ENCODE measurements around the gene CREBRF.
"Not testable (repeated sequence)": the region's sequence is repeated elsewhere in the genome, so short reads cannot be mapped to it uniquely, and the experiment has no call there.

CREBRF gene

DNA sequence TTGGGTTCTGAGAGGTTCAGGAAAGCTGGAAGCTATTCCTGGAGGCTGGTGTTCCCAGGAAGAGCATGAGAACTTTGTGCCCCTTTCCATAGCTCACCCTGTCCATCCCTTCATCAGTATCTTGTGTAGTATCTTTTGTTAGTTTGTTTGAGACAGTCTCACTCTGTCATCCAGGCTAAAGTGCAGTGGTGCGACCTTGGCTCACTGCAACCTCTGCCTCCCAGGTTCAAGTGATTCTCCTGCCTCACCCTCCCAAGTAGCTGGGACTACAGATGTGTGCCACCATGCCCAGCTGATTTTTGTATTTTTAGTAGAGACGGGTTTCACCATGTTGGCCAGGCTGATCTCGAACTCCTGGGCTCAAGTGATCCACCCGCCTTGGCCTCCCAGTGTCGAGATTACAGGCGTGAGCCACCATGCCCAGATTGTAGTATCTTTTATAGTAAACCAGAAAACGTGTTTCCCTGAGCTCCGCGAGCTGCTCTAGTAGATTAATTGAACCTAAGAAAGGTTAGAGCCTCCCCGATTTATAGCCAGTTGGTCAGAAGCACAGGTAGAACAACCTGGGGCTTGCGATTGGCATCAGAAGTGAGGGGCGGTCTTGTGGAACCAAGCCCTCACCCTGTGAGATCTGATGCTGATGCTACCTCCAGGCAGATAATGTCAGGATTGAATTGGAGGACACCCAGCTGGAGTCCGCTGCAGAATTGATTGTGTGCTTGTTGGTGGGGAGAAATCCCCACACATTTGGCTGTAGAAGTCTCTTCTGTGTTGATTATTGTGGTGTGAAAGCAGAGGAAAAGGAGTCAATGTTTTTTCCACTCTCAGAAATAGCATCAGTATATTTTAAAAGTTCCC, 40.3 kb upstream of the CREBRF start:
- no peak for DNase-seq (ENCODE audit: low spot score)
- Histone ChIP-seq H2BK12ac (ENCODE audit: low read length) (no peak overlapping the region), H3K18ac (ENCODE audit: low read length) (no peak overlapping the region), H3K27me3 (ENCODE audit: control insufficient read depth in 3 of 3, insufficient read depth in 3 of 3, low read depth in 1 of 3, low read length in 3 of 3) (no peaks in the 10 kb centered on the region), H2AFZ (ENCODE audit: low read length) (no peak overlapping the region), H4K8ac (ENCODE audit: low read depth, low read length) (no peak overlapping the region), H3K4me3 (ENCODE audit: low read length in 2 of 2) (no peak overlapping the region), H2AK5ac (ENCODE audit: low read depth, low read length) (no peak overlapping the region), H3K14ac (ENCODE audit: low read length) (no peak overlapping the region), H2BK5ac (ENCODE audit: low read length) (no peak overlapping the region), H3K36me3 (replicated peaks in 1 of 2; ENCODE audit: control insufficient read depth in 2 of 2, insufficient read depth in 2 of 2, low read length in 2 of 2) (peaks cover 3 to 15% of the 10 kb centered on the region in 2 donors), H3K27ac (replicated peaks; ENCODE audit: low read length) (no peak overlapping the region), H3K9ac (ENCODE audit: low read depth, low read length, poor library complexity) (no peak overlapping the region), H2BK15ac (ENCODE audit: low read length) (no peak overlapping the region), H3K4ac (ENCODE audit: low read length) (no peak overlapping the region), H3K9me3 (replicated peaks in 1 of 2; ENCODE audit: control insufficient read depth in 2 of 2, insufficient read depth in 1 of 2, low read depth in 1 of 2, low read length in 2 of 2) (no peaks in the 10 kb centered on the region), H3K79me1 (ENCODE audit: low read depth, low read length) (peaks cover 3% of the 10 kb centered on the region), H2BK120ac (ENCODE audit: low read depth, low read length) (no peak overlapping the region), H4K91ac (ENCODE audit: low read depth, low read length, poor library complexity) (no peak overlapping the region), H3K4me2 (ENCODE audit: insufficient read depth, low read length, poor library complexity, severe bottlenecking) (no peak overlapping the region), H3K23ac (ENCODE audit: low read depth, low read length, poor library complexity) (no peak overlapping the region), H3K4me1 (ENCODE audit: control insufficient read depth in 2 of 2, insufficient read depth in 1 of 2, low read depth in 1 of 2, low read length in 2 of 2) (peaks cover 0 to 3% of the 10 kb centered on the region in 2 donors)
- WGBS, 2 donors (ENCODE audit: extremely low coverage in 2 of 2, insufficient read length in 2 of 2, insufficient replicate concordance in 1 of 2): no CpG with 5 or more reads among the region's 13 CpGs

DNA sequence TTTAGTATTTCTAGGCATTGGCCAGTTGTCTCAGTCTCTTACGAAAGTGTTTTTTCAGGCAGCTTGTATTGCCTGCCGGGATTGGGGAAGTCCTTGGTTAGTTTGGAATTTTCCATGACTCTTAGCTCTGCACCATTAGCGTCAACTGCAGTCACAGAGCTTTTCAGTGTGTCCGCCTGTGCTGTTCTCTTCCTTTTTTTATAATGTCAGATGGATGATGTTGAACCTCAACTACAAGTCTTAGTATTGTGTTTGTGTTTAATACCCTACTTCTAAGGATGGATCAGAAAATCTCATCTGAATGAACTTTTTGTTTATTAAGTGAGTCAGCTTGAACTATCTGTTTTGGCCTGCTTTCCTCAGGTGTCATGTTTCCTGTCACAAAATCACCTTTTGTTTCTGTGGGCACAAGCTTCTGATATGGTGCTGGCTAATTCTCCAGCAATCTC, 39.5 kb upstream of the CREBRF start:
- Histone ChIP-seq H2AFZ (ENCODE audit: low read length) (no peak overlapping the region), H2AK5ac (ENCODE audit: low read depth, low read length) (no peak overlapping the region), H2BK12ac (ENCODE audit: low read length) (no peak overlapping the region), H3K9ac (ENCODE audit: low read depth, low read length, poor library complexity) (no peak overlapping the region), H4K8ac (ENCODE audit: low read depth, low read length) (no peak overlapping the region), H3K4me2 (ENCODE audit: insufficient read depth, low read length, poor library complexity, severe bottlenecking) (no peak overlapping the region), H3K27me3 (ENCODE audit: control insufficient read depth in 3 of 3, insufficient read depth in 3 of 3, low read depth in 1 of 3, low read length in 3 of 3) (no peaks in the 10 kb centered on the region), H2BK15ac (ENCODE audit: low read length) (no peak overlapping the region), H3K27ac (replicated peaks; ENCODE audit: low read length) (no peak overlapping the region), H2BK5ac (ENCODE audit: low read length) (no peak overlapping the region), H3K79me1 (ENCODE audit: low read depth, low read length) (peaks cover 3% of the 10 kb centered on the region), H3K14ac (ENCODE audit: low read length) (no peak overlapping the region), H4K91ac (ENCODE audit: low read depth, low read length, poor library complexity) (no peak overlapping the region), H3K18ac (ENCODE audit: low read length) (no peak overlapping the region), H3K23ac (ENCODE audit: low read depth, low read length, poor library complexity) (no peak overlapping the region), H3K4ac (ENCODE audit: low read length) (no peak overlapping the region), H3K4me3 (ENCODE audit: low read length in 2 of 2) (no peak overlapping the region), H3K4me1 (ENCODE audit: control insufficient read depth in 2 of 2, insufficient read depth in 1 of 2, low read depth in 1 of 2, low read length in 2 of 2) (peaks cover 0 to 3% of the 10 kb centered on the region in 2 donors), H3K9me3 (replicated peaks in 1 of 2; ENCODE audit: control insufficient read depth in 2 of 2, insufficient read depth in 1 of 2, low read depth in 1 of 2, low read length in 2 of 2) (no peaks in the 10 kb centered on the region), H3K36me3 (replicated peaks in 1 of 2; ENCODE audit: control insufficient read depth in 2 of 2, insufficient read depth in 2 of 2, low read length in 2 of 2) (peaks cover 3 to 23% of the 10 kb centered on the region in 2 donors), H2BK120ac (ENCODE audit: low read depth, low read length) (no peak overlapping the region)
- WGBS, 2 donors (ENCODE audit: extremely low coverage in 2 of 2, insufficient read length in 2 of 2, insufficient replicate concordance in 1 of 2): no CpG with 5 or more reads among the region's 4 CpGs
- no peak for DNase-seq (ENCODE audit: low spot score)

DNA sequence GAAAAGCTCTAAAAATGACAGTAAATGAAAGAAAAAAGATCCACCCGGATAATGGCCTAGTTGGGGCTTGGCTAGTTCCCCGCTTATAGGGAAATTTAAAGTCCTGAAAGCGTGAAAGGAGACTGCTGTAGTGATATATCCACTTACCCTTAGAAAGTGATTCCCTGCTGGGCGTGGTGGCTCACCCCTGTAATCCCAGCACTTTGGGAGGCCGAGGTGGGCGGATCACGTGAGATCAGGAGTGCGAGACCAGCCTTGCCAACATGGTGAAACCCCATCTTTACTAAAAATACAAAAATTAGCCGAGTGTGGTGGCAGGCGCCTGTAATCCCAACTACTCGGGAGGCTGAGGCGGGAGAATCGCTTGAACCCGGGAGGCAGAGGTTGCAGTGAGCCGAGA, 39.1 kb upstream of the CREBRF start:
- H3K4me3 ChIP-seq (ENCODE audit: low read length in 2 of 2); DNase-seq (ENCODE audit: low spot score); H3K14ac ChIP-seq (ENCODE audit: low read length): not testable (repeated sequence)

DNA sequence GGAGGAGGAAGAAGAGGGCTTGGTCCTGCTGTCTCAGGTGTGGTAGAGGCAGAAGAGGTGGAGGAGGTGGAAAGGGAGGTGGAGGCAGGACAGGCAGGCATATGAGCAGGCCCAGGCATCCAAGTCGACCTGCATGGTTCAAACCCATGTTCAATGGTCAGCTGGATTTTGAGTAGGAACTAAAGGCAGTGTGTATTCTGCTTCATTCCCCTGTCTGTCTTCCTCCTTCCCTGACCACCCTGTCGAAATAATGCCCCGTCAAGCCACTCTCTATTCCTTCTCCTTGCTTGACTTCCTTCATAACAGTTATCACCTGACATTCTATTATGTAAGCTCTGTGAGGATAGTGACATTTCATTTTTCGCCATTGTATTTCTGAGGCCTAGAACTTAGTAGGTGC, 37.8 kb upstream of the CREBRF start:
- Histone ChIP-seq H3K23ac (ENCODE audit: low read depth, low read length, poor library complexity) (no peak overlapping the region), H4K8ac (ENCODE audit: low read depth, low read length) (no peak overlapping the region), H3K18ac (ENCODE audit: low read length) (no peak overlapping the region), H2BK5ac (ENCODE audit: low read length) (no peak overlapping the region), H3K9ac (ENCODE audit: low read depth, low read length, poor library complexity) (no peak overlapping the region), H3K27me3 (ENCODE audit: control insufficient read depth in 3 of 3, insufficient read depth in 3 of 3, low read depth in 1 of 3, low read length in 3 of 3) (no peaks in the 10 kb centered on the region), H3K4ac (ENCODE audit: low read length) (no peak overlapping the region), H3K4me2 (ENCODE audit: insufficient read depth, low read length, poor library complexity, severe bottlenecking) (no peak overlapping the region), H3K27ac (replicated peaks; ENCODE audit: low read length) (no peak overlapping the region), H2AK5ac (ENCODE audit: low read depth, low read length) (no peak overlapping the region), H3K79me1 (ENCODE audit: low read depth, low read length) (peaks cover 2% of the 10 kb centered on the region), H3K36me3 (replicated peaks in 1 of 2; ENCODE audit: control insufficient read depth in 2 of 2, insufficient read depth in 2 of 2, low read length in 2 of 2) (peaks cover 3 to 39% of the 10 kb centered on the region in 2 donors), H3K14ac (ENCODE audit: low read length) (no peak overlapping the region), H2AFZ (ENCODE audit: low read length) (no peak overlapping the region), H3K9me3 (replicated peaks in 1 of 2; ENCODE audit: control insufficient read depth in 2 of 2, insufficient read depth in 1 of 2, low read depth in 1 of 2, low read length in 2 of 2) (no peaks in the 10 kb centered on the region), H3K4me1 (ENCODE audit: control insufficient read depth in 2 of 2, insufficient read depth in 1 of 2, low read depth in 1 of 2, low read length in 2 of 2) (peaks cover 0 to 3% of the 10 kb centered on the region in 2 donors), H2BK15ac (ENCODE audit: low read length) (no peak overlapping the region), H3K4me3 (ENCODE audit: low read length in 2 of 2) (no peak overlapping the region), H4K91ac (ENCODE audit: low read depth, low read length, poor library complexity) (no peak overlapping the region), H2BK12ac (ENCODE audit: low read length) (no peak overlapping the region), H2BK120ac (ENCODE audit: low read depth, low read length) (no peak overlapping the region)
- no CpG with 5 or more reads among the region's 4 CpGs for WGBS, 2 donors (ENCODE audit: extremely low coverage in 2 of 2, insufficient read length in 2 of 2, insufficient replicate concordance in 1 of 2)
- DNase-seq (ENCODE audit: low spot score): no peak

More for the DNA sequence above, 39.1 kb upstream of the CREBRF start:
- WGBS, 2 donors (ENCODE audit: extremely low coverage in 2 of 2, insufficient read length in 2 of 2, insufficient replicate concordance in 1 of 2): no CpG with 5 or more reads among the region's 15 CpGs
- H2BK120ac ChIP-seq (ENCODE audit: low read depth, low read length); H3K9me3 ChIP-seq (replicated peaks in 1 of 2; ENCODE audit: control insufficient read depth in 2 of 2, insufficient read depth in 1 of 2, low read depth in 1 of 2, low read length in 2 of 2); H2AK5ac ChIP-seq (ENCODE audit: low read depth, low read length); H3K4me1 ChIP-seq (ENCODE audit: control insufficient read depth in 2 of 2, insufficient read depth in 1 of 2, low read depth in 1 of 2, low read length in 2 of 2); H3K4me2 ChIP-seq (ENCODE audit: insufficient read depth, low read length, poor library complexity, severe bottlenecking); H2BK12ac ChIP-seq (ENCODE audit: low read length); H3K23ac ChIP-seq (ENCODE audit: low read depth, low read length, poor library complexity); H2BK5ac ChIP-seq (ENCODE audit: low read length); H4K8ac ChIP-seq (ENCODE audit: low read depth, low read length); H2AFZ ChIP-seq (ENCODE audit: low read length); H3K27me3 ChIP-seq (ENCODE audit: control insufficient read depth in 3 of 3, insufficient read depth in 3 of 3, low read depth in 1 of 3, low read length in 3 of 3); H3K9ac ChIP-seq (ENCODE audit: low read depth, low read length, poor library complexity); H3K4ac ChIP-seq (ENCODE audit: low read length); H4K91ac ChIP-seq (ENCODE audit: low read depth, low read length, poor library complexity); H3K18ac ChIP-seq (ENCODE audit: low read length); H2BK15ac ChIP-seq (ENCODE audit: low read length); H3K79me1 ChIP-seq (ENCODE audit: low read depth, low read length); H3K27ac ChIP-seq (replicated peaks; ENCODE audit: low read length): not testable (repeated sequence)
- peaks cover 3 to 27% of the 10 kb centered on the region in 2 donors for H3K36me3 ChIP-seq (replicated peaks in 1 of 2; ENCODE audit: control insufficient read depth in 2 of 2, insufficient read depth in 2 of 2, low read length in 2 of 2)
